ENCODE results near the gene ROR1.

ROR1 gene

GRCh38 chr1:63859480-63860275 is 85.9 kb downstream of the ROR1 start:
- DNase-seq: no peak

DNA sequence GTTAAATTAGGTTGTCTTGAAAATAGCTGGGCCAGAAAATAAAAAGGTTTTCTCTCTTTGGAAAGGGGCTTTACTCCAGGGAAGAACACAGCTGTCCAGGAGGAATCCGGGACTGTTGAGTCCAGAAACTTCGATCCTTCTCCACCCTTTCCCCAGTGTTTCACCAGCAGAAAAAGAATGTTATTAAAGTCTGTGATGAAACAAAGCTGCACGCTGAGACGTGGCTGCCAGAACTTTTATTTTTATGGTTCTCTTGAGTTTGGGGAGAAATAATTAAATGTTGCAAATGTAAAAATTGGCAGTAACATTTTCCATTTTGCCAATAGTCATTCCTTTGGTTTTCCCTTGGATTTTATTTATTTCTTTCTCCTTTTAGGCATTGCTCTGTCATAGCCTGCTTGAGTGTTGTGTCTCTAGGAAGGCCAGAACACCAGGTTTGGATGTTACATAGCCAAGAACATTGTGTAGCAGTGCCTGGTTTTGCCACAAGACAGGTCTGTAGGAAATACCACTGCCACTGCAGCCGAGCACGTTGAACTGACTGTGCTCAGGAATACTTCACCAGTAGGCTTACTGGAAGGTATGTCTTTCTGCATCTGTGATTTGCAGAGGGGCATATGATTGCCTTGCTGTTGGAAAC is 87.4 kb downstream of the ROR1 start:
- DNase-seq: no peak

DNA sequence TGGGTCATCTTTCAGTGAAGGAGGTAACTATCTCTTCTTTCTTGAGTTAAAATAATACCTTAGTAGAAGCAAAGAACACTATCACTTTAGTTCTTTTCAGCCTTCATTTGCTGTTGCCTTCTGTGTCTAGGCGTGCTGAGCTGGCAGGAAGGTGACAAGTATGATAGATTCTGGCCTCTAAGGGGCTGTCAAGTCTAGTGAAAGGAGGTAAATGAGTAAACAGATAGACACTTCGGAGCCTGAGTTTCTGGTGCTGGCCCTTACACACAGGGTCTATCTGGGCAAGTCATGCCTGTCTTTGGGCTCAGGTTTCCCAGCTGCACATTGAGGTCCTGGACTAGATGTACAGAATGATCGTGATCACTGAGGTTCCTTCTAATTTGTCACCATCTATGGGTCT is 89.3 kb downstream of the ROR1 start:
- no peak for DNase-seq

DNA sequence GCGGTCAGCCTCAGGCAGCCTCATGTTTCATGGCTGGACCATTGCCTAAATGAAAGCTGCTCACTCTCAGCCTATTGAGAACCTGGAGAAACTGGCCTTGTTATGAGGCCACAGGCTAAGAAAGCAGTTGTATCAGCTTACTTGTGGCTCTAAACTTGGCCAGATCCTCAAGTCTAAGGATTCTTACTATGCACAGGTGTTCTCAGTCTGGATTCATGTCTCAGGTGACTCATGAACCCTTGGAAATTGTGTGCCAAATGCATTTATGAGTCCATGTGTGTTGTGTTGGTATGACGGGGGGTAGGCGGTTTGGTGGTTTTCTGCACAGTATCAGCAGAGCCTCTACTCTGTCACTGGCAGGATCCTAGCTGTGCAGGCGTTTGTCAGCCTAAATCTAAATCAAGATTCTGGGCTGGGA is 90.4 kb downstream of the ROR1 start:
- DNase-seq: no peak

- DNase-seq: no peak
Measured at GRCh38 chr1:63865561-63865960, 91.7 kb downstream of the ROR1 start.

DNA sequence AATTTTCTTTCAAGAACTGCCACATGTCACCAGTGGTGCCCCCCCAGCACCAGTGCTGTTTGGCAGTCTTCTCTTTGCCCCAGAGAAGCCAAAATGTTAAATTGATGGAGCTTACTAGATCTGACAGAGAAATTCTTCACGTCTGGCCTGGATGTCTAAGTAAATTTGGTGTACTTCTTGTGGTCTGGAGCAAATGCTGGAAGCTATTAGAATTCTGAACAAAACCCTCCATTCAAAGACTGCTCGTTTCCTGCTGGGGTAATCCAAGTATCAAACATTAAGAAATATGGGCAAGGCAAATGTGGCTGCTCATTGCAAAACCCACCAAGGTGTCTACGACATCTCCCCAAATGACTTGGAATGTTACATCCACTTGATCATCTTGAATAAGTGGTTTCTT is 92.3 kb downstream of the ROR1 start:
- DNase-seq: no peak

DNA sequence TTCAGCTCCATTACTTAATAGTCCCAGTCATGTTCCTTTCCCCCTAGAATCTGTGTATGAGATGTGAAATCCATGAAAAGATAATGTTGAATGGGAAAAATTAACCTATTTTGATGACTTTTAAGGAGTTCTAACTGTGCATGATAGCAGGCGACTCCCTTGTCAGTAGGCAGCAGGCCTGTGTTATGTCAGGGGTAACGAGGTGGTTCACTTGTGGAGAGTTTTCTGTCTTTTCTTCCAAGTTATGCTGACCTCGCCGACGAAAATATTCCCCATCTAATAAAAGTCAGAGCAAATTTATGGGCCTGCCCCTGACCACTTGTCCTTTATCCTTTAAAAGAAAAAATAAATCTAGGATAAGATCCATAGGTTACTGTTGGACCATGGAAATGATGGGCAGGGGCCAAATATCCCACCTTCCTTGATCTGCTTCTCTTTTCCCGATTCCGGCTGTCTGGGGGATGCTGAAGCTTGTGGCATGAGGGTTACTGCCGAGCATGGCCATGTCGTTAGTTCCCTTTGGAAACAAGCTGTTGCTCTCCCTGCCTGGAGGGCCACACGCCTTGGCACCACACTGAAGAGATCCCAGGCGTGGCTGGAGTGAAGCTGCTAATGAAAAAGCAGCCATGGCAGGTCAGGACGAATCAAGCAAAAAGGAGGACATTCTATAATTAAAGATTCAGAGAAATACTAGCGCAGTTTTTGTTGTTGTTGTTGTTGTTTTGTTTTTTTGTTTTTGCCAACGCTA is 93.8 kb downstream of the ROR1 start:
- DNase-seq: no peak

DNA sequence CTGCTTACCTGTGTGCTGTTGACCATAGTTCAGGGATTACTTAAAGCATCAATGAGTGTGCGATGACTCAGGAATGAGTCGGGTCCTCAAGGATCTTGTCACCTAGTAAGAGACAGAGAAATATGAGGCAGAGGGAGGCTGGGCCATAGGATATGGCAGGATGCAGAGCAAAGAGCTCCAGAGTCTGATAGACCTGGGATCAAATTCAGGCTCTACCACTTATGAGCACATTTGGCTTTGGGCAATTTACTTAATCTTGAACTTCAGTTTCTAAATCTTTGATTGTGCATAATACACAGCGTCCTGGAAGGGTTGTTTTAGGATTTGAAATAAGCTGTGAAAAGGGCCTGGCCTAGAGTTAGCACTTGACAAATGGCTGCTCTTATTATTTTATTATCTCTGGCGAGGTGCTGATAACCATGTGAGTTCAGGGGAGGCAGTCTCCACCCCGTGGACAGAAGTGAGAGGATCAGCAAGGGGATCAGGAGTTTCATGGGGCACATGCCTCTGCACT is 94.5 kb downstream of the ROR1 start:
- no peak for DNase-seq

GRCh38 chr1:63870152-63870551 is 96.3 kb downstream of the ROR1 start:
- no peak for DNase-seq

DNA sequence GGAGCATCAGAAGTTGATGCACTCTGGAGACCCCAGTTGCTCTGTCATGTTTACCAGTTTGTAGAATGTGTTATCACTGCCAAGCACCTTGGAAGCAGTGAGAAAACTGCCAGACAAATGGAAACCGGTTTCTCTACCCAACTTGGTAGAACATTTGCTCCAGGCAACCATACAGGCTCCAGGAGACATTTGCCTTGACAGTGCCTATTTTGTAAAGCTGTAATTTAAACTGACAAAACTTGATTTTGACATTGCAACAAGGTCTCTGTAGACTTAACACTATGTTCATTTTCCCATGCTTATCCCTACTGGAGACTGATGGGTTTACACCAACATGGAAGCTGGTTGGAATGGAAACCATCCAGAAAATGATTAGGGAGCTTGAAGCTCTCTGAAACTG is 97.6 kb downstream of the ROR1 start:
- DNase-seq: no peak

- no peak for DNase-seq
Measured at GRCh38 chr1:63873751-63874150, 99.9 kb downstream of the ROR1 start.

- DNase-seq: no peak
Measured at GRCh38 chr1:63874278-63874880, 100.6 kb downstream of the ROR1 start.

- no peak for DNase-seq
Measured at GRCh38 chr1:63875636-63876035, 101.8 kb downstream of the ROR1 start.

DNA sequence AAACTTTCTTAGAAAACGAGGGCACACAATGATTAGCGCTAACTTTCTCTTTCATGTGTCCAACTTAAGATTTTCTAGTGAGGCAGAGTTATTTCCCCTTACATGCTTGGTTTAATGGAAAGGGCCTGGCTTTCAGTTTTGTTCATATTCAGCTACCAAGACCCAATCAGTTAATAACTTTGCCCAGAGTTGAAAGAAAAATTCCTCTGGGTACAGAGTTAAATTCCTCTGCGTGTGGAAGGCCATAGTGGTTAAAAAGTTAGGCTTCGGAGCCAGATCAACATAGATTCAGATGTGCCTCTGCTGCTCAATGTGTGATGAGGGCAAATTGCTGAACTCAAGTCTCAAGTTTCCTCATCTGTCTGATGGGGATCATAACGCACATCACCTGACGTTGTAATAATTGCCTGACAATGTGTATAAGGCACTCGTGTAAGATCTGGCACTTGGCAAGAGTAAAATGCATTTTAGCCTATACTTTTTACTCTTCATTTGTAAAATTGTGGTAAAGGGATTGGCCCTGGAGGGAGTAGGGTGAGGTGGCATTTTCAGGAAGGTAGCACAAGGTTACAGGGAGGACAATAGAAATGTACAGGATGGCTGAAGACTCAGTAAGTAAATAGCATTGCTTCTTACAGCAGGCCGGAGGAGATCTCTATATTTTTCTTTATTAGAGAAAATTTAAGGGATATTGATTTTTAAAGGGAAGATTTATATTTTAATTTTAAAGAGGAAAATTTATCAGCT is 103.4 kb downstream of the ROR1 start:
- DNase-seq: no peak

DNA sequence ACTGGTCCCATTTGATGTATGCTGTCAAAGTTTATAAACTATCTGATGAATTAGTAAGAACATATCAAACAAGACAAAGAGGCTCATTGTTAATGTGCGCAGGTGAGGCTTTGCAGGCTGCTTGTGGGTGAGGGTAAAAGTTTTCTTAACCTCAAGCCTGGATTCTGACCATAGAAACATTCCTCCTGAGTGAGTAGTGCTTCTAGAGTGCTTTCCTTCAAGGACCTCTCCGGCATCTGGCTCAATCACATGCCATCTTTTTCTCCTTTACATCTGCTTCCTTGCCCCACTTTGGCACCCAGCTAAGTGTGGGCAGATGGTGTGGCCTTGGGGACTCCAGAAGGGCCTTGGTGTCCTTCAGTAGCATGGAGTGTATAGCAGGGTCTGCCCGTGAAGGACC is 104.0 kb downstream of the ROR1 start:
- DNase-seq: no peak

- no peak for DNase-seq
Measured at GRCh38 chr1:63878932-63879331, 105.1 kb downstream of the ROR1 start.

GRCh38 chr1:63880958-63881576 is 107.2 kb downstream of the ROR1 start:
- DNase-seq: no peak

- no peak for DNase-seq
Measured at GRCh38 chr1:63882048-63882704, 108.4 kb downstream of the ROR1 start.

DNA sequence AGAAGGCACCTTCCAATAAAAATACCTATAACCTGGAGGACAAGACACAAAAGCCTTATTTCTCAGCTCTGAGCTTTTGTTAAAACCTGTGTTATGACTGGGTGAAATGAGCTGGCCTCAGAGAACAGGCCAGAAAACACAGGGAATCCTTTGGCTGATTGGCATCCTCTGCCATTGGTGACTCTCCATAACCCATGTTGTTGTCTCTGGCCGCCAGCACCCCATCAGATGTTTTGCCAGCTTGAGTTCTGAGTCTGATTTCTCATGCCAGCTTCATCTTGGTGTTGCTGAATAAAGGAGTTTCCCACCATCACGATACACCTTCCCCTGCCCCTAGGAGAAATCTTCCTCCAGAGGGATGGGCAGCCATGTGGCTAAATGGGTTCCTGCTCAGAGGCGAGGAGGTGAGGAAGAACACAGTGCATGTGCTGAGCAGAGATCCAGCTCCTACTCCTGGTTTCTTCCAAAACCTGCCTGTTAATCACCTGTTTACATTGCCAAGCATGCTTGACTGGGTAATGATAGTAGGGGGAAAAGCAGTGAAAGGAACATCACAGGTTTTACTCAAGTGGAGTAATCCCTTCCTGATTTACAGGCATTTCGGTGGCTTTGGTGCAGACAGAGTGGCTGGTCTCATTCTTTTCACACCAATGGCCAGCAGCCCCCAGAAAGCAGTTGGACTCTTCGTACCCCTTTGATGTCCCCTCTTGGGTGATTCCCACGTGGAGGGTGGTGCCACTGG is 109.8 kb downstream of the ROR1 start:
- no peak for DNase-seq

GRCh38 chr1:63884486-63884885 is 110.7 kb downstream of the ROR1 start:
- DNase-seq: no peak

GRCh38 chr1:63885899-63886298 is 112.1 kb downstream of the ROR1 start:
- DNase-seq: no peak

Data from GF-D8 (cell line).